ENCODE measurements around the gene PLIN4.

GRCh38 chr19:4467835-4468234 lies 50.5 kb downstream of the PLIN4 start:
- TF ChIP-seq CTCF (IDR thresholded peaks at IDR 0.05 in 2 of 3, conservative IDR thresholded peaks at IDR 0.05 in 1 of 3; ENCODE audit: control insufficient read depth in 2 of 3, extremely low read depth in 1 of 3, insufficient read depth in 1 of 3, low read depth in 3 of 3, low read length in 3 of 3) (no peak), ATF2 (IDR thresholded peaks at IDR 0.05; ENCODE audit: low read length) (no peak), NFIC (IDR thresholded peaks at IDR 0.05; ENCODE audit: low read depth, low read length) (no peak)
